GM21576 (cell line): ENCODE data around the gene NDUFS5.
A peak's percentile ranks its signal among the peaks of the same experiment; 100 is the strongest.
"Not testable (repeated sequence)": the region's sequence is repeated elsewhere in the genome, so short reads cannot be mapped to it uniquely, and the experiment has no call there.

ENCODE experiments used
- ATAC-seq: cut with Tn5 transposase; IDR thresholded peaks from one replicate; pipeline ENCODE4 v1.9.1; 2021; ENCODE audit warnings: mild to moderate bottlenecking, moderate library complexity; ENCODE audit not compliant: unreplicated experiment

Gene NDUFS5

DNA sequence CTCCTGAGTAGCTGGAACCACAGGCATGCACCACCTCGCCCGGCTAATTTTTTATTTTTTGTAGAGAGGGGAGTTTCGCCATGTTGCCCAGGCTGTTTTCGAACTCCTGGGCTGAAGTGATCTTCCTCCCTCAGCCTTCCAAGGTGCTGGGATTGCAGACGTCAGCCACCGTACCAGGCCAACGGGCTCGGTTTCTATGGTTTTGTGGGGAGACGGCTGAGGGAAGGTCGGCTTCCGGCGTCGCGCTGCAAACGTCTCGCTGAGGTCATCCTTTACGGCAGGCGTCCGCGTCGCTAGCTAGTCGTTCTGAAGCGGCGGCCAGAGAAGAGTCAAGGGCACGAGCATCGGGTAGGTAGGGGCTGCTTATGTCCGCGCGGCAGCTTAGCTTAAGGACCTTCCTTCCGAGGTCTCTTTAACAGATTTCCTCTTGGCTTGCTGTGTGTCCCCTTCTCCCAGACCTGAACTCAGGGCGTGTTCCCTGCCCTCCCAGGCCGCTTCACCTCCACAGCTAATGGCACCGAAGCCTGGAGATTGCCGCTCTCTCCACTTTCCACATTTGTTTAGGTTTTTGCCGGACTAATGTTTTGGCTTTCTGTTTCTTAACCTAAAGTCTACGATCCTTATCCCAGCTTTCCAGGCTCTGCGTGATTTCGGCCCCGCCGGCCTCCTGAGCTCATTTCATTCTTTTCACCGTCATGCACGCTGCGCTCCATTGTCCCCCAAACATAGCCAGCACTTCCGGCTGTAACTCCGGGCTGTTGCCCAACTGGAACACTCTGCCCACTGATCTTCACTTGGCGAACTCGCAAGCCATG lies at the start of gene NDUFS5:
Gene NDUFS5 (plus strand): TSS at position 300 of the 815 bp plus-strand sequence. CDS start 2,375 bp downstream, outside the sequence.
- ATAC-seq: peak; percentile 74

DNA sequence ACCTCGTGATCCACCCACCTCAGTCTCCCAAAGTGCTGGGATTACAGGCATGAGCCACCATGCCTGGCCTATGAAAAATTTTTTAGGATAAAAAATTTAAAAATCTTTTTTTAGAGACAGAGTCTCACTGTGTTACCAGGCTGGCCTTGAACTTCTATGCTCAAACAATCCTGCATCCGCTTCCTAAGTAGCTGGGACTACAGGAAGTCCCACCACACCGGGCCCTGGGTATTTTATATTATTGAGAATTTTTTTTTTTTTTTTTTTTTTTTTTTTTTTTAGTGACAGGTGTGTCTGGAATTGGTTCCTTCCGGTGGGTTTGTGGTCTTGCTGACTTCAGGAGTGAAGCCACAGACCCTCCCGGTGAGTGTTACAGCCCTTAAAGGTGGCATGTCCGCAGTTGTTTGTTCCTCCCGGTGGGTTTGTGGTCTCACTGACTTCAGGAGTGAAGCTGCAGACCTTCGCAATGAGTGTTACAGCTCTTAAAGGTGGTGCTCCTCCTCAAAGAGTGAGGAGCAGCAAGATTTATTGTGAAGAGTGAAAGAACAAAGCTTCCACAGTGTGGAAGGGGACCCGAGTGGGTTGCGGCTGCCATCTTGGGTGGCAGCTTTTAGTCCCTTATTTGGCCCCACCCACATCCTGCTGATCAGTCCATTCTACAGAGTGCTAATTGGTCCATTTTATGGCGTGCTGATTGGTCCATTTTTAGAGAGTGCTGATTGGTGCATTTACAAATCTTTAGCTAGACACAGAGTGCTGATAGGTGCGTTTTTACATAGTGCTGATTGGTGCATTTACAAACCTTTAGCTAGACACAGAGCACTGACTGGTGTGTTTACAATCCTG lies 48.5 kb upstream of the NDUFS5 start:
- ATAC-seq: not testable (repeated sequence)

DNA sequence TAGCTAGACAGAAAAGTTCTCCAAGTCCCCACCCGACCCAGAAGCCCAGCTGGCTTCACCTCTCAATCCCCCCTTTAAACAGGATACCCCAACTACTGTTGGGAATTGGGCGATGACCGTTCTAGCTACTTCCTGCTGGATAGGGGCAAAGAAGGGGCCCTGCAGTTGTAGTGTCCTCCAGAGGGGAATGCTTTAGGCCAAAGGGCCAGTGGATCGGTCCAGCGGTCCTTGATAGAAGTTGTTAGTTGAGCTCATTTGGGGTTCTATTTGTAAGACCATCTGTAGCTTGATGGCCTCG lies 48.0 kb upstream of the NDUFS5 start:
- ATAC-seq: not testable (repeated sequence)

DNA sequence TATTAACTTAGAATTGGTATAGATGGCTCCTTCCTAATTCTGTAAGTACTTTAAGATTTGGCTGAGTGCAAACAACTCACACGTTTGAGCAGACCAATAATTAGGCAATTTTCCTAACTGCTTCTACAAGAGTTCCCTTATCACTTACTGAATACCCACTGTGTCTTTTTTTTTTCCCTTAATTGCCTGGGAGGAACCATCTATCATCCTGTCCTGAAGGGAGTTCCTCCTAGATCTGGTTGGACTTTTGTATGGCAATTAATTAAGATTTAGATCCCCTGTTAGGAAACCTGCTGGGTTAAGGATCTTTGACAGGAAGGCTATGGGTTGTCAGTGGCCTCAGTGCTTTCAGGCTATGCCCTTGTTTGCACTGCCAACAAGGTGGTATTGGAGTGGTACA lies 46.8 kb upstream of the NDUFS5 start:
- ATAC-seq: not testable (repeated sequence)

DNA sequence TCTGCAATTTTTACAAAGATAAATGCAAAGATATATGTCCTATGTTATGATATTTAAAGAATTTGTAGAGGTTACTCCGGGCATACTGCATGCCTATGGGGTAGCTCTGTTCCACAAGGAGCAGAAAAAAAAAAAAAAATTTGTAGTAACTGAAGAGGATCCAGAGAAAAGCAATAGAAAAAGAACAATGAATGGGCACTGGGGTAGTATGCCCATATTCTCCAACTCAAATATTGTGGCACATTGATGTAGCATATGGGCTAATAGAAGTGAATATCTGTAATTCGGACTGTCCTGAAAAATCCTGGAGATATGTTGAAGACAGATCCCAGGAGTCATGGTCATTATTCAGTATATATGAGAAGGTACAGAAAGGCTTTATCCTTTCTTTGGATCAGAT lies 36.2 kb upstream of the NDUFS5 start:
- ATAC-seq: no peak

- ATAC-seq: no peak
Observed at GRCh38 chr1:38990386-38990737, 35.8 kb upstream of the NDUFS5 start.

GRCh38 chr1:38990738-38991637 lies 35.2 kb upstream of the NDUFS5 start, which contains the start of gene AKIRIN1:
AKIRIN1 (plus strand) TSS chr1:38991276; CDS start chr1:38991381, 105 bp downstream.
- ATAC-seq: peak; percentile 88

DNA sequence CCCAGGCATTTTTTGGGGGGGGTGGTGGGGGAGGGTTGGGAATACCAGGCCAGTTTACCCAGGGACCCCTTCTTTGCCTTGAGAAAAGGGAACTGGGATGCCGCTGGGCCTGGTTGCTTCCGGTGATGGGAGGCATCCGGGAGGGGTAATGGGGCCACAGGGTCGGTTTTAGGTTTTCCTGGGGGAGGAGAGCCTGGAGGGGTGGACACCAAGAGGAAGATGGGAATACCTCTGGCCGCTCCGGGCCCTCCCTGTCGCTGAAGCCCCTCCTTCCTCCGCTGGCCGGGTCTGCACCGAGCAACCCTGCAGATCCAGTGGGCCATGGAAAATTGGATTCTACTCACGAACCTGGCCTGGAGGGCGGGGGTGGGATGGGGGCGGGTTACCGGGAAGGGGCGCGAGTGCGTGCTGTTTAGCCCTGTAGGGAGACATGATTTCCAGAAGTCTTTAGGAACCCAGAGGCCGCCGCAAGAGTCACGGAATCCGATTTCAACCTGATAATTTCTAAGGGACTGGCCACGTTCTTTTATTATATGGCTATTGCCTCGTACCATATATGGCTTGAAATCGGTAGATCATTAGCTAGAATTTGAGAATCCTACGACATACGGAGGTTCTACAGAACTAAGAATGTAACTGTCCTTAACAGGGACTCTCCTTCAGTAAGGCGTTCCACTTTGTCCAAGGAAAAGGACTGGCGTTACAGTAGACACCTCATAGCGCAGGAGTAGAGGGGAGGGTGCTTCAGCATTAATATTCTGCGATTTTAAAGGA lies 34.3 kb upstream of the NDUFS5 start:
- no peak for ATAC-seq

DNA sequence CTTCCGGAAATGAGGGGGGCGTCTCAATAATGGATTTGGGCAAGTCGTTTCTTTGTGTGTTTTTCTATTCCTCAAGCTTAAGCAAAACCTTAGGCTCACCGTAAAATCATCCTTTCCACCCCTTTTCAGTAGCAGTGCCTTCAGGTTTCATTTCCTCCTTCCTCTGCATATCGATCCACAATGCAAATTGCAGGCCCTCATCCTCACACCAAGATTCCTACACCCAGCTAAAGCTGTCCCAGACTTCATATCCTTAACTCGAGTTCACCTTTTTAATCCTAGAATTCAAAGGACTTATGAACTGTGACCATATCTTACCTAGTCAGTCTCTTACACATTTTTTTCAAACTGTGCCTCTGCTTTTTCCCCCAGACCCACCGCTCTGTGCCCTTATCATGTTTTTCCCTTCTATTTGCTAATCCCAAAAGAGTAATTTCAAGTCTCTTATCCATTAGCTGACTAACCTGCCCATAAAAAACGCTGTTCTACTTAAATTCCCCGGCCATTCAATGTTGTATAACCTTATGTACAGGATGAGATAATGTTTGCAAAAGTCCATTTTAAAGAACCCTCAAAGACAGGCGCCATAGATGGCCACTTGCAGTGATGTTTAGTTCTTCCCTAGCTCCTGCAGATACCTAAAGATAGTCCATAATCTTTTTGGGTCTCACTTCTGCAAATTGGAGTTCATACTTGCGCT lies 33.6 kb upstream of the NDUFS5 start:
- no peak for ATAC-seq

DNA sequence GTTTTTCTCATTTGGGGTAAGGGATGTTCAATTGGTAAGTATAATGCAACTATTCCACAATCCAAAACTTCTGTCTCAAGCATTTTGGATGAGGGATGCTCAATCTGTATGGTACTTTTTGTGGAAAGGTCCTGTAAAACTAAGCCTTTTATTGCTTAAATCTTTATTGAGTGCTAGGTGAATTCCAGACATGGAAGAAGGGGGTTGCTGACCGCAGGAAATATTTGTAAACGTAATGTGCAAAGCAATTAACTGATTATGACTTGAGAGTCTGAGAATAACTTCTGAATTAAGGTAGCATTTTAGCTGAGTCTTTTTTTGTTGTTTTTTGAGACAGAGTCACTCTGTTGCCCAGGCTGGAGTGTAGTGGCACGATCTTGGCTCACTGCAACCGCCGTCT lies 32.0 kb upstream of the NDUFS5 start:
- no peak for ATAC-seq

DNA sequence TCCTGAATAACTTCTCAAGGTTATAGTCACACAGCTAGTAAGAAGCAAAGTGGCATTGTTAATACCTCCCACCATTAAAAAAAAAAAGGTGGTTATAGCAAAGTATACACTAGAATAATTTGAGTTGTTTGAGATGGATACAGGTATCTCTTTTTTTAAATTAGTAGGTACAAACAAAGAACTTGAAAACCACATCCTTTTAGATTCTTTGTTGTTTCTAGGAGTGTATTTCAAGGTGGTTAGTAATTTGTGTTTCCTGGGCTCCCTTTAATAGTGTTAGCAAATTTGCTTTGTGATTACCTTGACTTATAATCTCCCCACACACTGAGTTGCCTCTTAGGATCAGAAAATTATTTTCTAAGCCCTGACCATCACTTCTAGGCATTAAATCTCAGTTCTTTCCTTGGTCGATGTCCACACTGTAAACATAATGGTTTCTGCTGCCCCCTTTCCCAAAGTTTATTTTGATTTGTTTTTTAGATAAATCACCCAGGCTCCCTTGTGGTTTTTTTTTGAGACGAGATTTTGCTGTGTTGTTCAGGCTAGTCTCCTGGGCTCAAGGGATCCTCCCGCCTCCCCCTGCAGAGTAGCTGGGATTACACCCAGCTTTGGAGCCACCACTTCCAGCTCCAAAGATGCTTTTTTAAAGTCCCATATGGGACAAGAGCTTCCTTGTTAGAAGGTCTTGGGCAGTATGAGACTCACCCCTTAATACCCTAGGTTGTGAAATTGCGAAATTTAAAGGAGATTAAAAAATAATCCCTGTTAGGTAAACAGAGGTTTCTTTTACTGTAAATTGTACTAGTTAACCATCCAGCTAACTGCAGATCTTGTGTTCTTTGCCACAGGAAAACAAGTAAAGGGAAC lies 28.9 kb upstream of the NDUFS5 start:
- ATAC-seq: no peak

- no peak for ATAC-seq
Observed at GRCh38 chr1:38997901-38998190, 28.3 kb upstream of the NDUFS5 start.

- no peak for ATAC-seq
Observed at GRCh38 chr1:39001516-39002421, 24.4 kb upstream of the NDUFS5 start.

DNA sequence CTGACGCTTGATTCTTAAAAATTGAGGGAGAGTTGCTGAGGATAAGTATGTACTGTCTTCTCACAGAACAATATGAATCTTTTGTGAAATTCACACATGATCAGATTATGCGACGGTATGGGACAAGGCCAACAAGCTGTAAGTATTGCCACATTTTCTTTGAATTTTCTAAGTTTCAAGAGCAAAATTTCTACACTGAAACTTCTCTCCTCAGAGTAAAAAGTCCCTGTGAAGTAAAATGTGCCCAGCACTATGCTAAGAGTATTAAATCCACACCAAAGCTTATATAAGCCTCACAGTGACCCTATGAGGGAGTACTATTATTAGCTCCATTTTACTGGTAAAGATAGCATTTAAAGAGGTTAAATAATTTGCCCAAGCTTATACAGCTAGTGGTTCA lies 22.9 kb upstream of the NDUFS5 start:
- ATAC-seq: no peak

- no peak for ATAC-seq
Observed at GRCh38 chr1:39003794-39004193, 22.4 kb upstream of the NDUFS5 start.

- no peak for ATAC-seq
Observed at GRCh38 chr1:39006287-39006686, 19.9 kb upstream of the NDUFS5 start.

DNA sequence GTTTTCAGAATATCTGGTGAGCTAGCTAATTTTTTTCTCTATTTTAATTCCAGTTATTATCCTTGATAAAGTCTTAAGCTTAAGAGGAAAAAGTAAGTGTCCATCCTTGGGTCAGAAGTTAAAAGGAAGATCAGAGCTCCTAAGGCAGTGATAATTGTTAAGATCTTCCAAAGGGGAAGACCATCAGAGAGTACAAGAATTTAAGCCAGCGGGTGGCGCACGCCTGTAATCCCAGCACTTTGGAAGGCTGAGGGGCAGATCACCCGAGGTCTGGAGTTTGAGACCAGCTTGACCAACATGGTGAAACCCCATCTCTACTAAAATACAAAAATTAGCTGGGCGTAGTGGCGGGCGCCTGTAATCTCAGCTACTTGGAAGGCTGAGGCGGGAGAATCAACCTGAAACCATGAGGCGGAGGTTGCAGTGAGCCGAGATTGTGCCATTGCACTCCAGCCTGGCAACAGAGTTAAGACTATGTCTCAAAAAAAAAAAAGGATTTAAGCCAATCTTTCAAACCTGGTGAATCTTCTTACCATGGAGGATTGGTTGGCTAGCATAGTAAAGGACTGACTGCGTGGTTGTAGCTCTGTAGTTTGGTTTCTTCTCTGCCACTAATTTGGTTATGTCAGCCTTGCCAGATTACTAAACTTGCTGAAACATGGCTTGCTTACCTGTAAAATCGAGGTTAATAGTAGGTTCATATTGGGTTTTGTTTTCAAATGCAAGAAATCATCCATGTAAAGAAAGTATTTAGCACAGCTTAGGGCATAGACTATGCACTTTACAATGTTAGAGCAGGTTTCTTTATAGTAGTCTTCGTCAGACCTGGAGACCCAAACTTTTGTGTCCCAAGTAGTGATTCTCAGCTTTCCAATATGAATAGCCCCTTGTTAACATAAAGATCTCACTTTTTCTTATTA lies 19.2 kb upstream of the NDUFS5 start:
- no peak for ATAC-seq
